ENCODE data around the gene BEND6. TPM values are rescaled to one million over a fixed set of nuclear protein-coding genes. Genes with fewer than 3 reads are reported as not detected.
A peak's percentile ranks its signal among the peaks of the same experiment; 100 is the strongest.

BEND6 gene
- total and polyA plus RNA-seq, 7 experiments from 2014 or later, result 0.15 TPM; not detected in 6

- intact Hi-C loops (cut with micrococcal nuclease), result no loop called here
- Mint-ChIP-seq H3K27ac (peak overlapping the region in 1 of 9 donors; percentile 14), H3K9me3 (no peaks in the 10 kb centered on the region)
Measured at GRCh38 chr6:57064809-57065208, 109.9 kb downstream of the BEND6 start.

GRCh38 chr6:57068061-57068460 lies 113.2 kb downstream of the BEND6 start:
- Mint-ChIP-seq H3K27me3 (no peaks in the 10 kb centered on the region), H3K36me3 (peaks cover 0 to 20% (median 10%) of the 10 kb centered on the region in 5 donors), H3K4me3 (no peak overlapping the region), H3K9me3 (no peaks in the 10 kb centered on the region), H3K4me1 (peaks cover 0 to 7% (median 0%) of the 10 kb centered on the region in 7 donors), H3K27ac (no peak overlapping the region)
- Histone ChIP-seq H3K4me1 (ENCODE audit: control insufficient read depth in 2 of 2, insufficient read depth in 2 of 2, low read length in 2 of 2) (no peaks in the 10 kb centered on the region), H3K27me3 (ENCODE audit: control insufficient read depth in 2 of 2, insufficient read depth in 2 of 2, low read length in 2 of 2) (no peaks in the 10 kb centered on the region), H3K27ac (ENCODE audit: low read depth, low read length) (no peak overlapping the region), H3K9me3 (ENCODE audit: control insufficient read depth in 2 of 3, low read length in 3 of 3) (no peaks in the 10 kb centered on the region), H3K36me3 (ENCODE audit: control insufficient read depth in 2 of 3, insufficient read depth in 3 of 3, low read length in 3 of 3) (peaks cover 0 to 11% (median 0%) of the 10 kb centered on the region in 3 experiments), H3K4me3 (ENCODE audit: low read length) (no peak overlapping the region)
- intact Hi-C loops (cut with micrococcal nuclease), result no loop called here
- no peak for ATAC-seq
- POLR2A ChIA-PET, result no interaction called here
- CTCF ChIA-PET, result no interaction called here
- no peak for DNase-seq

More at GRCh38 chr6:57064809-57065208, 109.9 kb downstream of the BEND6 start:
- H3K27me3 ChIP-seq (ENCODE audit: control insufficient read depth in 2 of 2, insufficient read depth in 2 of 2, low read length in 2 of 2), result no peaks in the 10 kb centered on the region
- ChIA-PET CTCF (no interaction called here), POLR2A (no interaction called here)
- DNase-seq (no peak), ATAC-seq (no peak)
- Mint-ChIP-seq H3K27me3 (no peaks in the 10 kb centered on the region), H3K36me3 (peaks cover 0 to 39% (median 18%) of the 10 kb centered on the region in 5 donors), H3K4me3 (no peak overlapping the region), H3K4me1 (peaks cover 0 to 8% (median 0%) of the 10 kb centered on the region in 7 donors)
- no peak overlapping the region for H3K4me3 ChIP-seq (ENCODE audit: low read length)
- no peaks in the 10 kb centered on the region for H3K9me3 ChIP-seq (ENCODE audit: control insufficient read depth in 2 of 3, low read length in 3 of 3)
- H3K4me1 ChIP-seq (ENCODE audit: control insufficient read depth in 2 of 2, insufficient read depth in 2 of 2, low read length in 2 of 2), result no peaks in the 10 kb centered on the region
- peaks cover 0 to 11% (median 0%) of the 10 kb centered on the region in 3 experiments for H3K36me3 ChIP-seq (ENCODE audit: control insufficient read depth in 2 of 3, insufficient read depth in 3 of 3, low read length in 3 of 3)
- no peak overlapping the region for H3K27ac ChIP-seq (ENCODE audit: low read depth, low read length)

- Mint-ChIP-seq H3K36me3 (peaks cover 5 to 28% (median 14%) of the 10 kb centered on the region in 5 donors), H3K27me3 (no peaks in the 10 kb centered on the region), H3K9me3 (no peaks in the 10 kb centered on the region), H3K4me1 (peaks cover 0 to 7% (median 0%) of the 10 kb centered on the region in 7 donors), H3K4me3 (no peak overlapping the region), H3K27ac (no peak overlapping the region)
- CTCF ChIA-PET, result no interaction called here
- H3K4me3 ChIP-seq (ENCODE audit: low read length), result no peak overlapping the region
- H3K27ac ChIP-seq (ENCODE audit: low read depth, low read length), result no peak overlapping the region
- no peaks in the 10 kb centered on the region for H3K9me3 ChIP-seq (ENCODE audit: control insufficient read depth in 2 of 3, low read length in 3 of 3)
- ATAC-seq (no peak), DNase-seq (no peak)
- H3K36me3 ChIP-seq (ENCODE audit: control insufficient read depth in 2 of 3, insufficient read depth in 3 of 3, low read length in 3 of 3), result peaks cover 0 to 11% (median 0%) of the 10 kb centered on the region in 3 experiments
- POLR2A ChIA-PET, result no interaction called here
- H3K27me3 ChIP-seq (ENCODE audit: control insufficient read depth in 2 of 2, insufficient read depth in 2 of 2, low read length in 2 of 2), result no peaks in the 10 kb centered on the region
- H3K4me1 ChIP-seq (ENCODE audit: control insufficient read depth in 2 of 2, insufficient read depth in 2 of 2, low read length in 2 of 2), result no peaks in the 10 kb centered on the region
- intact Hi-C loops (cut with micrococcal nuclease), result no loop called here
Measured at GRCh38 chr6:57069228-57069627, 114.3 kb downstream of the BEND6 start.

- H3K27me3 Mint-ChIP-seq, result no peaks in the 10 kb centered on the region
- H3K9me3 Mint-ChIP-seq, result peaks cover 0 to 2% (median 0%) of the 10 kb centered on the region in 11 donors
- Histone ChIP-seq H3K9me3 (ENCODE audit: control insufficient read depth in 2 of 3, low read length in 3 of 3) (no peaks in the 10 kb centered on the region), H3K27ac (ENCODE audit: low read depth, low read length) (no peak overlapping the region), H3K4me1 (ENCODE audit: control insufficient read depth in 2 of 2, insufficient read depth in 2 of 2, low read length in 2 of 2) (no peaks in the 10 kb centered on the region), H3K4me3 (ENCODE audit: low read length) (no peak overlapping the region), H3K36me3 (ENCODE audit: control insufficient read depth in 2 of 3, insufficient read depth in 3 of 3, low read length in 3 of 3) (peaks cover 0 to 5% (median 0%) of the 10 kb centered on the region in 3 experiments), H3K27me3 (ENCODE audit: control insufficient read depth in 2 of 2, insufficient read depth in 2 of 2, low read length in 2 of 2) (no peaks in the 10 kb centered on the region)
- DNase-seq (no peak), ATAC-seq (no peak)
- no peak overlapping the region for H3K27ac Mint-ChIP-seq
- H3K4me1 Mint-ChIP-seq, result peaks cover 0 to 3% (median 0%) of the 10 kb centered on the region in 7 donors
- CTCF ChIA-PET, result no interaction called here
- POLR2A ChIA-PET, result no interaction called here
- intact Hi-C loops (cut with micrococcal nuclease), result no loop called here
- peaks cover 5 to 26% (median 11%) of the 10 kb centered on the region in 5 donors for H3K36me3 Mint-ChIP-seq
- H3K4me3 Mint-ChIP-seq, result no peak overlapping the region
Measured at GRCh38 chr6:57069920-57070331, 115.0 kb downstream of the BEND6 start.

- DNase-seq (no peak), ATAC-seq (no peak)
- Mint-ChIP-seq H3K4me3 (no peak overlapping the region), H3K27ac (no peak overlapping the region), H3K9me3 (peaks cover 0 to 5% (median 0%) of the 10 kb centered on the region in 11 donors), H3K4me1 (no peaks in the 10 kb centered on the region), H3K36me3 (peaks cover 5 to 25% (median 10%) of the 10 kb centered on the region in 5 donors), H3K27me3 (no peaks in the 10 kb centered on the region)
- no peak overlapping the region for H3K4me3 ChIP-seq (ENCODE audit: low read length)
- no peaks in the 10 kb centered on the region for H3K4me1 ChIP-seq (ENCODE audit: control insufficient read depth in 2 of 2, insufficient read depth in 2 of 2, low read length in 2 of 2)
- no peaks in the 10 kb centered on the region for H3K36me3 ChIP-seq (ENCODE audit: control insufficient read depth in 2 of 3, insufficient read depth in 3 of 3, low read length in 3 of 3)
- CTCF ChIA-PET, result no interaction called here
- POLR2A ChIA-PET, result no interaction called here
- no peak overlapping the region for H3K27ac ChIP-seq (ENCODE audit: low read depth, low read length)
- H3K9me3 ChIP-seq (ENCODE audit: control insufficient read depth in 2 of 3, low read length in 3 of 3), result no peaks in the 10 kb centered on the region
- H3K27me3 ChIP-seq (ENCODE audit: control insufficient read depth in 2 of 2, insufficient read depth in 2 of 2, low read length in 2 of 2), result no peaks in the 10 kb centered on the region
- intact Hi-C loops (cut with micrococcal nuclease), result no loop called here
Measured at GRCh38 chr6:57072108-57072507, 117.2 kb downstream of the BEND6 start.

- no peak for ATAC-seq
- H3K9me3 Mint-ChIP-seq, result peaks cover 0 to 5% (median 0%) of the 10 kb centered on the region in 11 donors
- H3K36me3 Mint-ChIP-seq, result peaks cover 5 to 25% (median 13%) of the 10 kb centered on the region in 5 donors
- no peaks in the 10 kb centered on the region for H3K4me1 ChIP-seq (ENCODE audit: control insufficient read depth in 2 of 2, insufficient read depth in 2 of 2, low read length in 2 of 2)
- no peaks in the 10 kb centered on the region for H3K4me1 Mint-ChIP-seq
- H3K4me3 Mint-ChIP-seq, result no peak overlapping the region
- no peak overlapping the region for H3K4me3 ChIP-seq (ENCODE audit: low read length)
- H3K9me3 ChIP-seq (ENCODE audit: control insufficient read depth in 2 of 3, low read length in 3 of 3), result no peaks in the 10 kb centered on the region
- H3K27ac ChIP-seq (ENCODE audit: low read depth, low read length), result no peak overlapping the region
- H3K27me3 Mint-ChIP-seq, result no peaks in the 10 kb centered on the region
- H3K36me3 ChIP-seq (ENCODE audit: control insufficient read depth in 2 of 3, insufficient read depth in 3 of 3, low read length in 3 of 3), result no peaks in the 10 kb centered on the region
- ChIA-PET POLR2A (no interaction called here), CTCF (no interaction called here)
- intact Hi-C loops (cut with micrococcal nuclease), result no loop called here
- no peak for DNase-seq
- H3K27ac Mint-ChIP-seq, result no peak overlapping the region
- no peaks in the 10 kb centered on the region for H3K27me3 ChIP-seq (ENCODE audit: control insufficient read depth in 2 of 2, insufficient read depth in 2 of 2, low read length in 2 of 2)
Measured at GRCh38 chr6:57074383-57074782, 119.5 kb downstream of the BEND6 start.

GRCh38 chr6:57075092-57075491 lies 120.2 kb downstream of the BEND6 start:
- ChIA-PET CTCF (no interaction called here), POLR2A (no interaction called here)
- Histone ChIP-seq H3K4me1 (ENCODE audit: control insufficient read depth in 2 of 2, insufficient read depth in 2 of 2, low read length in 2 of 2) (no peaks in the 10 kb centered on the region), H3K9me3 (ENCODE audit: control insufficient read depth in 2 of 3, low read length in 3 of 3) (no peaks in the 10 kb centered on the region), H3K27me3 (ENCODE audit: control insufficient read depth in 2 of 2, insufficient read depth in 2 of 2, low read length in 2 of 2) (no peaks in the 10 kb centered on the region), H3K36me3 (ENCODE audit: control insufficient read depth in 2 of 3, insufficient read depth in 3 of 3, low read length in 3 of 3) (no peaks in the 10 kb centered on the region), H3K4me3 (ENCODE audit: low read length) (no peak overlapping the region), H3K27ac (ENCODE audit: low read depth, low read length) (no peak overlapping the region)
- DNase-seq, result no peak
- Mint-ChIP-seq H3K9me3 (peaks cover 0 to 5% (median under 1%) of the 10 kb centered on the region in 11 donors), H3K4me1 (no peaks in the 10 kb centered on the region), H3K36me3 (peaks cover 5 to 26% (median 13%) of the 10 kb centered on the region in 5 donors), H3K27me3 (no peaks in the 10 kb centered on the region), H3K4me3 (no peak overlapping the region), H3K27ac (no peak overlapping the region)
- no peak for ATAC-seq
- intact Hi-C loops (cut with micrococcal nuclease), result no loop called here

All from naive thymus-derived CD4-positive, alpha-beta T cell (primary cell).